NCI-H748 (cell line): ENCODE measurements around the gene RANBP10.
"Not testable (repeated sequence)": the region's sequence is repeated elsewhere in the genome, so short reads cannot be mapped to it uniquely, and the experiment has no call there.

Source experiments
- DNase-seq: peaks from one replicate; lab custom pipeline; 2025; ENCODE audit not compliant: unreplicated experiment; lab: John Stamatoyannopoulos, UW

RANBP10 gene

DNA sequence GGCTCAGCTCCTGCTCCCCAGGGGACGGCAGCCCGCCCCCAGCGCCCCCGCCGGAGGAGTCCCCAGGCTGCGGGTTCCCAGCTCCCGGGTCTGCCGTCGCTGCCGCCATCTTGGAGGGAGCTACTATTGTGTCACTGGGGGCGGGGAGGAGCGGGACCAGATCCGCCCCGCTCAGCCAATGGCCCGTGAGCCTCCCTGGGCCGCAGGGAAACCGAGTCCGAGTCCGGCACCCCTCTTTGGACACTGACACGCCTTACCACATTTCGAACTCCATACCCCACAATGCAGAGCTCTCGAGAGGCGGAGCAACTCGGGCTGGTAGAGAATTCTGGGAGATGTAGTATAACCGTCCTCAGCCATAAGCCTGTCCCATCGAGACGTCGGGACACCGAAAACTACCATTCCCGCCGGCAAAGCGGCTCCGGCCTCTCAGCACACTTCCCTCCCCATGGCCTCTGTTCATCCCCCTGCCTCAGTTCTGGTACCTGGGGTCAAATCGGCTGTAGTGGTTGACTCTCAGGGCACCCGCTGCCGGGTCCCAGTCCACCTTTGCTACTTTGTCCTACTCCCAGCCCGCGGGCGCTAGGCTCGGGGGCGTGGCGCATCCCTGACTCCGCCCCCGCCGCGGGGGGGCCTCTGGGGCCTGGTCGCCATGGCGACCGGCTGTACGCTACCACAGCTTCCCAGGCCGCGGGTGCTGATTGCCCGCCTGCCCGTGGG lies at the start of gene RANBP10, which contains the start of gene TSNAXIP1:
RANBP10 (minus strand) TSS at position 133 of the 720 bp plus-strand sequence; CDS start at position 109, 24 bp downstream.
TSNAXIP1 (plus strand) TSS at position 462 of the 720 bp plus-strand sequence. CDS start 261 bp downstream, outside the sequence.
- DNase-seq: peak; percentile 98

GRCh38 chr16:67855789-67856188 lies 49.4 kb upstream of the RANBP10 start:
- no peak for DNase-seq

DNA sequence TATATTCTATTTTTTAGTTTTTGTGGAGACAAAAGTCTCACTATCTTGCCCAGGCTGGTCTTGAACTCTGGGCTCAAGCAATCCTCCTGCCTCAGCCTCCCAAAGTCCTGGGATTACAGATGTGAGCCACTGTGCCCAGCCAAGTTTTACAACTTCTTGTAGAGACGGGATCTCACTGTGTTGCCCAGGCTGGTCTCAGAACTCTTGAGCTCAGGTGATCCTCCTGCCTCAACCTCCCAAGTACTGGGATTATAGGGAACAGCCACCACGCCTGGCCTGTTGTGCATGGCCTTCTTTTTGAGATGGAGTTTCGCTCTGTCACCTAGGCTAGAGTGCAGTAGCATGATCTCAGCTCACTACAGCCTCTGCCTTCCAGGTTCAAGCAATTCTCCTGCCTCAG lies 47.3 kb upstream of the RANBP10 start:
- DNase-seq: no peak

- no peak for DNase-seq
Measured at GRCh38 chr16:67848118-67848517, 41.8 kb upstream of the RANBP10 start.

DNA sequence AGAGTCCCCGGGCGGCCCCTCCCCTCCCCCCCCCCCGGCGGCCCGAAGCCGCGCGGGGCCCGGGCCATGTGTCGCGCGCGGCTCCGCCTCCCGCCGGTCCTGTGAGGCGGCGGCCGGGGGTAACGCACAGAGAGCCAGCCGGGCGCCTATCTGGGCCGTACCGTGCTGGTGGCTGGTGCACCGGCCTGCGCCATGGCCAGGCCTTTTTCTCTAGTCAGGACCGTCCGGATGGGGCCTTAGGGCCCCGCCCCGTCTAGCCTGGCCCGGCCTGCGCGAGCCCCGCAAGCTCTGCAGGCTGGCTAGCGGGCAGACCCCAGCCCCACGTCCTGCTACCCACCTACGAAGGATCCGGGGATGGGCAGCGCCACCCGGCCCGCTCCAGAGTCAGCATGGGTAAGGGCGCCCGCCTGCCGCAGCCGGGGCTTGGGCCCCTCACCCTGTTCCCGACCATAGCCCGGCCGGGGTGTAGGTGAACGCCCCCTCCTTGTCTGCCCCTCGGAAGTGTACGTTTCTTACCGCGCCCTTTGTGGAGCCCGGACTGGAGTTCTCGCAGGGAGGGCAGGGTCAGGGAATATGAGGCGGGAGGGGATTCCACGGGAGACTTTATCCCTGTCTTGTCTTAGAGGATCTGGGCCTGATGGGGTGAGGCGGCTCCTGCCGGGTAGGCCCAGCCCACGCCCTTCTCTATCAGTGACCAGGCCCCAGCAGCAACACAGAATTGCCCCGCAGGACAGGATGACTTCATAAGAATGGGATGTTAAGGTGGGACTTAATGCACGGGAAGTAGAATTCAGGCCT lies 40.9 kb upstream of the RANBP10 start, which contains the start of gene CENPT:
CENPT (minus strand) TSS at position 630 of the 798 bp plus-strand sequence. CDS start 13,834 bp downstream, outside the sequence.
- DNase-seq: peak; percentile 18

GRCh38 chr16:67846320-67847063 lies 40.1 kb upstream of the RANBP10 start, which contains the start of gene NUTF2:
Gene NUTF2, plus strand, starts transcription at chr16:67846933. Its CDS starts 18,198 bp downstream, at chr16:67865131.
- peak; percentile 95 for DNase-seq

- no peak for DNase-seq
Measured at GRCh38 chr16:67846063-67846319, 39.6 kb upstream of the RANBP10 start.

DNA sequence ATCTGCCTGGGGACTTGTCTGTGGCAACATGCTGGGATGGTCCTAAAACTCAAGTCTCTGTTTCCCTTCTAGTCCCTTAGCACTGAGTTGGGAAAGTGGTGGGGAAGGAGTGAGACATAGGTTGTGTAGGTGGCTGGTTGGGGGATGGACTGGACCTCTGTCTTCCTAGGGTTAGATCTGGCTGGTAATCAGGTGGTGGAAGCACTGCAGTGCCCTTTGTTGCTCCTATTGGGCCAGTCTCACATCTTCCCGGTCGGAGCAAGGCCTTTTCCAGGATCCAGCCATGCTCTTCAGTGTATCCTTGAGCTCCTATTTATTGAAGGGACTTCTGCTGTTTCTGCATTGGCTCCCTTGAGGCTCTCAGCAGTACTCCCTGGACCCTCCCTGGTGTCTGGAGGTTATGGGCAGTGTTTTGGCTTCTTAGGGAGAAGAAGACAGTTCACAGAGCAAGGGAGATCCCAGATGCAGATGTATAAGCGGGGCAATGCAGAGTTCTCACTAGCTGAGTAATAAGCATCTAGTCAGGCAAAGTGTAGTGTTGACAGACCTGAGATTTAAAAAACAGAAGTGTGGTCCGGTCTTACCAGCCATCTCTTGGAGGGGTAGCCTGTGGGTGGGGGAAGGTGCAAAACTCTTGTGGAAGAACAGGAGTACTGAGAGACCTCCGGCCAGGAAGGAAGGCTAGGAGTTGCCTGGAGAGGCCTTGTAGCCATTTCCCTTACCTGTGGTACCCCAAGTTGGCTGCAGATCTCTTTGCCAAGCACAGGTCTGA lies 39.1 kb upstream of the RANBP10 start:
- DNase-seq: no peak

DNA sequence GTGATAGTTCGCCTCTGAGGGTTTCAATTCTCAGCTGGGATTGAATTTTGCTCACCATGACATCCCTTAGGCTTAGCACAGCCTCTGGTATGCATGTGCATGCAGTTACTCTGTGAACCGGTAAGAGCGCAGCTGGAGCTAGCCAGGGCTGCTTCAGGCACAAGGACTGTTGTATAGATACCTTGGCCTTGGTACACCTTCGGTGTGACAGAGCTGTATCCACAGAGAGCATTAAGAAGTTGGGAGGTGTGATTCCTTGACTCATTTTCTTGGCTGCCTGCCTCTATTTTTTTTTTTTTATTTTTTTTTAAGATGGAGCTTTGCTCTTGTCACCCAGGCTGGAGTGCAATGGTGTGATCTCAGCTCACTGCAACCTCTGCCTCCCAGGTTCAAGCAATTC lies 38.1 kb upstream of the RANBP10 start:
- no peak for DNase-seq

GRCh38 chr16:67843343-67843765 lies 37.0 kb upstream of the RANBP10 start:
- DNase-seq: no peak

DNA sequence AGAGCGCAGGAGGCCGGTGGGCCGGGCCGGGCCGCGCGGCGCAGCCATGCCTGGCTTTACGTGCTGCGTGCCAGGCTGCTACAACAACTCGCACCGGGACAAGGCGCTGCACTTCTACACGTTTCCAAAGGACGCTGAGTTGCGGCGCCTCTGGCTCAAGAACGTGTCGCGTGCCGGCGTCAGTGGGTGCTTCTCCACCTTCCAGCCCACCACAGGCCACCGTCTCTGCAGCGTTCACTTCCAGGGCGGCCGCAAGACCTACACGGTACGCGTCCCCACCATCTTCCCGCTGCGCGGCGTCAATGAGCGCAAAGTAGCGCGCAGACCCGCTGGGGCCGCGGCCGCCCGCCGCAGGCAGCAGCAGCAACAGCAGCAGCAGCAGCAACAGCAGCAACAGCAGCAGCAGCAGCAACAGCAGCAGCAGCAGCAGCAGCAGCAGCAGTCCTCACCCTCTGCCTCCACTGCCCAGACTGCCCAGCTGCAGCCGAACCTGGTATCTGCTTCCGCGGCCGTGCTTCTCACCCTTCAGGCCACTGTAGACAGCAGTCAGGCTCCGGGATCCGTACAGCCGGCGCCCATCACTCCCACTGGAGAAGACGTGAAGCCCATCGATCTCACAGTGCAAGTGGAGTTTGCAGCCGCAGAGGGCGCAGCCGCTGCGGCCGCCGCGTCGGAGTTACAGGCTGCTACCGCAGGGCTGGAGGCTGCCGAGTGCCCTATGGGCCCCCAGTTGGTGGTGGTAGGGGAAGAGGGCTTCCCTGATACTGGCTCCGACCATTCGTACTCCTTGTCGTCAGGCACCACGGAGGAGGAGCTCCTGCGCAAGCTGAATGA lies 36.4 kb upstream of the RANBP10 start:
- peak; percentile 58 for DNase-seq

DNA sequence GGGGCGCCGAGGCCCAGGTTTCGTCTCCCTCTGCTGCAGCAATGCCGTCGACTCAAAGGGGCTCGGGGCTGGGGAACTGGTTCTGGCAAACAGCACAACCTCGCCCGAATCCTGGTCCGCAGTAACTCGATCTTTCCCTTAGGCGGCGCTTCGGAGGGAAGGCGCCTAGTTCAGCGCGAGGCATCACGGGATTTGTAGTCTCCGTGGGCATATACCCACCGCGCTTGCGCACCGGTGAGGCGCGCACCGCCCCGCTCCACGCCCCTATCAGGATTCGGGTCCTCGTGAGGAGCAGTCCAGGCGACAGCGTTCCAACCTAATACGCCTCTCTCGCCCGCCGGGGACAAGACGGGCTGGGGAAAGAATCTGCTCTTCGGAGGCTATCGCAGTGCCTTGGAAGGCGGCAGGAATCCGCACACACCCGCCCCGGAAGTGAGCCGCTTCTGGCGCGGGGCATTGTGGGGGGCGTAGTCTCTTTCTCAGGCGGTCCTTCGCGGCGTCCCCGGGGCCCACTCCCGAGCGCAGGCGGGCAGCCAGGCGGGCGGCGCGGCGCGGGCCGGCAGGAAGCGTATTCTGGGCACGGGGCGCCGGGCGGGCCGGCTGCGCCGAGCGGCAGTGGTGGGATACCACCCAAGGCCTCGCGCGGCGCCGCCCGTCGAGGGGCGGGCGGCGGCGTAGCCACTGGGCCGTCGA lies 35.6 kb upstream of the RANBP10 start, which contains the start of gene THAP11:
THAP11 (plus strand) TSS at position 505 of the 693 bp plus-strand sequence. CDS start 235 bp downstream, outside the sequence.
- DNase-seq: peak; percentile 93

DNA sequence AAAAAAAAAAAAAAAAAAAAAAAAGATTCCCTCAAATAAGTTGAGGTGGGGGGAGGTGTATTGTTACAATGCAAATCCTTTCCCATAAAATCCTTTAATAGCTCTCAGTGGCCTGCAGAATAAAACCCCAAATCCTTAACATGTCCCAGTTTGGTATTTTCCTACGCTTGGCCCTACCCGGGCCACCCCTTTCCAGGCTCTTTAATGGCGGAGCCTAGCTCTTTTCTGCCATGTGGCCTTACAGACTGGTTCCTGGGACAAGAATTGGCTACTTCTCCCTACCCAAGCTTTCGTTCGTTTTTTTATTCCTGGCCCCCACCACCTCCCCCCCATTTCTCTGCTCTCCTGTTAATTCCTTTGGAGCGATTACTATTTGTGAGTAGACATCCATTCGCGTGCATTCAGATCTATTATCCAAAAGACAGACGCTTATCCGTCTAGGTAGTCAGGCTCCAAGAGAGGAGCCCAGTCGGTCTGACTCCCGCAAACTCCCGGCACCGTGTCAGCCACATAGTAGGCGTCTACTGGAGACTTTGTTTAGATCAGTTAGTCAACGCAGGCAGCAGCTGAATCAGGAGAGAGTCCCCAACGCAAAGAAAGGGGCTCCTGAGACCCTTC lies 34.9 kb upstream of the RANBP10 start:
- no peak for DNase-seq

DNA sequence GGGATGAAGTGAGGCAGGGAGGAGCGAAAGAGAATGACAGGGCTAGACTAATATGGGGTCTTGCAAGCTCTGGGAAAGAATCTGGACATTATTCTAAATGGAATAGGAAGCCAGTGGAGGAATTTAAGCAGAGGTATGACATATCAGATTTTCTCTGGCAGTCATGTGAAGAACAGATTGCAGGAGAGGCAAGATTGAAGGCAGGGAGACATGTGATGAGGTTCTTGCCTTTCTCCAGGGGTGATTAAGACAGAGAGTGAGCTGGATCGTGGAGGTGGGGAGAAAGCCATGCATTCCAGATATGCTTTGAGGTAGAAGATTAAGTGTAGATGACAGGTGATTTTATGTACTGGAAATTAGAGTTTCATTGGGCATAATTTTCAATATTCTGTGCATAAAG lies 31.5 kb upstream of the RANBP10 start:
- no peak for DNase-seq

DNA sequence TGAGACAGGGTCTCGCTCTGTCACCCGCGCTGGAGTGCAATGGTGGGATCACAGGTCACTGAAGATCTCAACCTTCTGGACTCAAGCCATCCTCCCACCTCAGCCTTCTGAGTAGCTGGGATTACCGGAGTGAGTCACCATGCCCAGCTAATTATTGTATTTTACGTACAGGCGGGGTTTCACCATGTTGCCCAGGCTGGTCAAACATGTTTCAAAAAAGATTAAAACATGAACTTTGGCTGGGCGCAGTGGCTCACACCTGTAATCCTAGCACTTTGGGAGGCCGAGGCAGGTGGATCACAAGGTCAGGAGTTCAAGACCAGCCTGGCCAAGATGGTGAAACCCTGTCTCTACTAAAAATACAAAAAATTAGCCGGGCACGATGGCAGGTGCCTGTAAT lies 30.8 kb upstream of the RANBP10 start:
- DNase-seq: not testable (repeated sequence)

- DNase-seq: no peak
Measured at GRCh38 chr16:67834242-67834614, 27.9 kb upstream of the RANBP10 start.

- DNase-seq: peak; percentile 88
Measured at GRCh38 chr16:67833415-67834241, 27.3 kb upstream of the RANBP10 start.

DNA sequence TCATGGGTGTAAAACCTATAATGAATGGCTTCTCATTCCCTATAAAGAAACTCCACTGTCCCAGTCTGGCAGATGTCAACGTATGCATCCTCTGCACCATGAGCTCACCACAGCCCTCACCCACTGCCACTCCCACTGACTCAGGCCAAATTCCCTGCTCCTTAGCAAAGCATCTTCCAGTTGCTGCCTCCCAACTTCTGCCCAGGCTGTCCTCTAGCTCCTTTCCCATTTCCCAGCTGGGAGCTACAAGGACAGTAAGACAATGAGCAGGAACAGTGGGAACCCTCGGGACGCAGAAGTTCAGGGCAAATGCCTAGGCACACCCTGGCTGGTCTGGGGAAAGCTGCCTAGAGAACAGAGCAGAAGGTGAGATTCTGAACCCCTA lies 26.7 kb upstream of the RANBP10 start:
- no peak for DNase-seq
